Activated T-cell treated with anti-CD3 and anti-CD28 coated beads for 4 hours (primary cell): ENCODE results near the gene CIZ1.
A peak's percentile ranks its signal among the peaks of the same experiment; 100 is the strongest.

Experiments
- DNase-seq: peaks from one replicate; pipeline ENCODE4 v3.0.0-alpha.2; 2020

The CIZ1 gene

GRCh38 chr9:128121924-128122808 lies 69.2 kb downstream of the CIZ1 start:
- no peak for DNase-seq

- DNase-seq = no peak
Measured at GRCh38 chr9:128121466-128121810, 69.9 kb downstream of the CIZ1 start.

GRCh38 chr9:128120741-128121465 lies 70.5 kb downstream of the CIZ1 start:
- DNase-seq = no peak

- no peak for DNase-seq
Measured at GRCh38 chr9:128120061-128120740, 71.2 kb downstream of the CIZ1 start.

GRCh38 chr9:128118971-128119665 lies 72.3 kb downstream of the CIZ1 start:
- no peak for DNase-seq

GRCh38 chr9:128118472-128118857 lies 72.9 kb downstream of the CIZ1 start:
- no peak for DNase-seq

GRCh38 chr9:128117613-128118471 lies 73.5 kb downstream of the CIZ1 start:
- peak; percentile 97 for DNase-seq

- no peak for DNase-seq
Measured at GRCh38 chr9:128116104-128117083, 75.0 kb downstream of the CIZ1 start.
